SU-DHL-6 (cell line): ENCODE measurements around the gene CASP8.

Experiments
- H2AFZ ChIP-seq: fragments of 200-600 bp; sonication (generic); 2 replicates; pipeline ENCODE4 v1.6.1; 2014; ENCODE audit warnings: low read depth, mild to moderate bottlenecking, moderate library complexity, mixed read lengths, antibody characterized with exemption, low read length; ENCODE audit not compliant: severe bottlenecking
- H3F3A ChIP-seq: fragments of 200-600 bp; shearing (Covaris generic); 2 replicates; pipeline ENCODE4 v1.6.0; 2016; ENCODE audit warnings: antibody characterized with exemption, mild to moderate bottlenecking; ENCODE audit not compliant: insufficient read depth
- H3K27ac ChIP-seq: fragments of 200-600 bp; sonication (generic); 2 replicates; pipeline ENCODE4 v1.5.1; 2016; ENCODE audit warnings: low read depth, mild to moderate bottlenecking, low read length, moderate library complexity, mixed read lengths
- H3K27me3 ChIP-seq: fragments of 200-600 bp; sonication (generic), shearing (Covaris generic); 2 replicates; pipeline ENCODE4 v1.6.0; 2014; ENCODE audit warnings: mild to moderate bottlenecking, low read length
- H3K36me3 ChIP-seq: fragments of 200-600 bp; sonication (generic); 2 replicates; pipeline ENCODE4 v1.6.1; 2014; ENCODE audit warnings: mild to moderate bottlenecking, low read length, mixed read lengths
- H3K4me2 ChIP-seq: fragments of 300-600, 200-600 bp; shearing (Covaris generic), sonication (generic); 2 replicates; pipeline ENCODE4 v1.6.0; 2014; ENCODE audit warnings: low read length, low read depth, mild to moderate bottlenecking; ENCODE audit not compliant: poor library complexity, severe bottlenecking
- H3K4me3 ChIP-seq: fragments of 200-600 bp; sonication (generic); 2 replicates; pipeline ENCODE4 v1.5.1; 2014; ENCODE audit warnings: antibody characterized with exemption, low read length, mild to moderate bottlenecking, mixed read lengths; ENCODE audit not compliant: insufficient read depth, poor library complexity, severe bottlenecking
- H3K79me2 ChIP-seq: fragments of 200-600 bp; sonication (generic); 2 replicates; pipeline ENCODE4 v1.6.1; 2014; ENCODE audit warnings: mild to moderate bottlenecking, low read length, moderate library complexity; ENCODE audit not compliant: insufficient read depth
- H3K9ac ChIP-seq: fragments of 200-600 bp; sonication (generic); 2 replicates; pipeline ENCODE4 v1.7.0; 2014; ENCODE audit warnings: mild to moderate bottlenecking, low read length
- H3K9me2 ChIP-seq: fragments of 200-600 bp; sonication (generic); replicated peaks from 2 replicates; pipeline ENCODE4 v1.6.1; 2014; ENCODE audit warnings: low read length; ENCODE audit not compliant: insufficient read depth
- H3K9me3 ChIP-seq: fragments of 200-600 bp; sonication (generic); 2 replicates; pipeline ENCODE4 v1.6.1; 2014; ENCODE audit warnings: low read length, mixed read lengths; ENCODE audit not compliant: insufficient read depth
- H4K20me1 ChIP-seq: fragments of 200-600 bp; sonication (generic); 2 replicates; pipeline ENCODE4 v1.6.1; 2014; ENCODE audit warnings: low read depth, mild to moderate bottlenecking, antibody characterized with exemption, low read length, moderate library complexity, mixed read lengths
- EZH2phosphoT487 ChIP-seq: fragments of 200-600 bp; sonication (generic), shearing (Covaris generic); conservative IDR thresholded peaks from 2 replicates; pipeline ENCODE4 v1.6.1; 2018; ENCODE audit warnings: mild to moderate bottlenecking, antibody characterized with exemption, low read length, moderate library complexity, mixed read lengths
- TF ChIP-seq, protein P1 (sequence below): fragments of 200-600 bp; sonication (generic); IDR thresholded peaks from one replicate; pipeline ENCODE4 v1.5.1; 2017; ENCODE audit warnings: antibody characterized with exemption, mild to moderate bottlenecking, low read length, moderate library complexity; ENCODE audit not compliant: insufficient read depth, poor library complexity, severe bottlenecking

CASP8 gene

DNA sequence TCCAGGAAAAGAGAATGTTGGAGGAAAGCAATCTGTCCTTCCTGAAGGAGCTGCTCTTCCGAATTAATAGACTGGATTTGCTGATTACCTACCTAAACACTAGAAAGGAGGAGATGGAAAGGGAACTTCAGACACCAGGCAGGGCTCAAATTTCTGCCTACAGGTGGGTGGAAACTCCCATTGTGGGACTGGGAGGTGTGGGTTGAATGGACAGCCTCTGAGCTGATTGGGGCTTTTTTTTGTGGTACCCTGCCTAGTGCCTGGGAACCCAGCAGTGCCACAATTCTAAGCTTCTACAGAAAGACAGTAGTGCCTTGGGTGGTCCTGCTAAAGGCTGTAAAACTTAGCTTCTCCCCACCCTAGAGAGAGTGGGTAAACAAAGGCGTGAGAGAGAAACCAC is 6.3 kb downstream of the CASP8 start:
- no peaks in the 10 kb centered on the region for H3K27me3 ChIP-seq
- H4K20me1 ChIP-seq: no peaks in the 10 kb centered on the region
- no peaks in the 10 kb centered on the region for H3K36me3 ChIP-seq
- H2AFZ ChIP-seq: no peak overlapping the region
- no peak overlapping the region for H3K4me3 ChIP-seq
- TF ChIP-seq, protein P1, sequence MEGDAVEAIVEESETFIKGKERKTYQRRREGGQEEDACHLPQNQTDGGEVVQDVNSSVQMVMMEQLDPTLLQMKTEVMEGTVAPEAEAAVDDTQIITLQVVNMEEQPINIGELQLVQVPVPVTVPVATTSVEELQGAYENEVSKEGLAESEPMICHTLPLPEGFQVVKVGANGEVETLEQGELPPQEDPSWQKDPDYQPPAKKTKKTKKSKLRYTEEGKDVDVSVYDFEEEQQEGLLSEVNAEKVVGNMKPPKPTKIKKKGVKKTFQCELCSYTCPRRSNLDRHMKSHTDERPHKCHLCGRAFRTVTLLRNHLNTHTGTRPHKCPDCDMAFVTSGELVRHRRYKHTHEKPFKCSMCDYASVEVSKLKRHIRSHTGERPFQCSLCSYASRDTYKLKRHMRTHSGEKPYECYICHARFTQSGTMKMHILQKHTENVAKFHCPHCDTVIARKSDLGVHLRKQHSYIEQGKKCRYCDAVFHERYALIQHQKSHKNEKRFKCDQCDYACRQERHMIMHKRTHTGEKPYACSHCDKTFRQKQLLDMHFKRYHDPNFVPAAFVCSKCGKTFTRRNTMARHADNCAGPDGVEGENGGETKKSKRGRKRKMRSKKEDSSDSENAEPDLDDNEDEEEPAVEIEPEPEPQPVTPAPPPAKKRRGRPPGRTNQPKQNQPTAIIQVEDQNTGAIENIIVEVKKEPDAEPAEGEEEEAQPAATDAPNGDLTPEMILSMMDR: no peak
- no peak for TF ChIP-seq EZH2phosphoT487
- no peak overlapping the region for H3K27ac ChIP-seq
- peaks cover 58% of the 10 kb centered on the region for H3K79me2 ChIP-seq
- H3K9ac ChIP-seq: no peak overlapping the region
- H3K9me3 ChIP-seq: no peaks in the 10 kb centered on the region
- no peaks in the 10 kb centered on the region for H3K9me2 ChIP-seq
- no peak overlapping the region for H3K4me2 ChIP-seq
- no peaks in the 10 kb centered on the region for H3F3A ChIP-seq

DNA sequence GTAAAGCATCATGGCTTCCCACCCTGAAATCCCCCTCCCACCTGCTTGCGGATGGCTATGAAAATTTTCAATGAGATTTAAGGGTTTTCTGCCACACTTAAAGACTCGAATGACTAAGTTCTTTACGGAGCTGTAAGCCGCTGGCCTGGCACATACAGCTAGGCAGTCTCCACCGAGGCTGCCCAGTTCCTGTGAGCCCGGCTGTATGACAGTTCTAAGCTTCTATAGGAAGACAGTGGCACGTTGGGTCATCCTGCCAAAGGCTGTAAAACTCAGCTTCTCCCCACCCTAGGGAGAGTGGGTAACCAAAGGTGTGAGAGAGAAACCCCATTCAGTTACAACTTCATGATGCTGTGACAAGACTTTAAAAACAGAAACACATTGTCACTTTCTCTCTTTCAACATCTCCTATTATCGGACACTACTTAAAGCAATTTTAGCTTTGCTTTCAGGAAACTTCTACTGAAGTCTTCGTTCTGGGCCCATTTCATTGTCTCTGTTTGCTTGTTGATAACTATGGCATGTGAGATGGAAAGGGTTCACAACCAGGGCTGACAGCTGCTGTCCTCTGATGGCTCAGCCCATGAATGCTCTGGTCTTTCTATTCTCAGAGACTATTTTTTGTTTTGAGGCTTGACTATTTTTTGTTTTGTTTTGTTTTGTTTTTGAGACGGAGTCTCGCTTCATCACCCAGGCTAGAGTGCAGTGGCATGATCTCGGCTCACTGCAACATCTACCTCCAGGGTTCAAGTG is 7.1 kb downstream of the CASP8 start:
- Histone ChIP-seq H2AFZ (no peak overlapping the region), H3K4me2 (no peak overlapping the region), H3K79me2 (peaks cover 51% of the 10 kb centered on the region), H3K27me3 (no peaks in the 10 kb centered on the region), H4K20me1 (no peaks in the 10 kb centered on the region), H3K9me2 (no peaks in the 10 kb centered on the region), H3K27ac (no peak overlapping the region), H3K36me3 (no peaks in the 10 kb centered on the region), H3K9ac (no peak overlapping the region), H3K4me3 (no peak overlapping the region), H3K9me3 (no peaks in the 10 kb centered on the region), H3F3A (no peaks in the 10 kb centered on the region)
- TF ChIP-seq, protein P1: no peak
- TF ChIP-seq EZH2phosphoT487: no peak

DNA sequence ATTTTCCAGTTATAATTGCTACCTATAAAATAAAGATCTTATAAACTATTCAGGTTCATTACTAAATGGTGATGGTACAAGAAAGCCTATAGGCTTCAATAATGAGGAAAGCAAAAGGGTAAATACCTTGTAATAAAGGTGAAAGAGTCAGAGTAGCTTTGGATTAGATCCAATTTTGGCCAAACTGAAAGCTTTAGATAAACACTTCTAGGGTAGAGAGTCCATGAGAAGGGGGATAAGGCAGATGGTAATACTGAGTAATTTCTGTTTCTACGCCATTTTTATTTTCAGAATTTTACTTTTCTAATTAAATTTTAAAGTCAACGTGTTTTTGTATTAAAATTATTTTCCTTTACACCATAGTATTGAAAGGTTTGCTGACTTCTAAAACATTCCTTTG is 9.4 kb downstream of the CASP8 start:
- Histone ChIP-seq H2AFZ (no peak overlapping the region), H3K4me3 (no peak overlapping the region), H3K4me2 (no peak overlapping the region), H3K27me3 (no peaks in the 10 kb centered on the region), H3K36me3 (peaks cover 8% of the 10 kb centered on the region; the same call in 1 of the 2 replicates), H3F3A (no peaks in the 10 kb centered on the region), H4K20me1 (no peaks in the 10 kb centered on the region), H3K9me3 (no peaks in the 10 kb centered on the region), H3K9ac (no peak overlapping the region), H3K27ac (no peak overlapping the region), H3K79me2 (peaks cover 28% of the 10 kb centered on the region), H3K9me2 (no peaks in the 10 kb centered on the region)
- TF ChIP-seq EZH2phosphoT487: no peak
- TF ChIP-seq, protein P1: no peak
